Stimulated activated CD4-positive, alpha-beta T cell treated with anti-CD3 and anti-CD28 coated beads, Interleukin-1b, Interleukin-23, amount 100 ng/mL, for 1 hour (primary cell): ENCODE measurements around the gene SASH1.

Source experiments
- DNase-seq, 2 donors: peaks; one replicate each; pipeline ENCODE4 v3.0.0-alpha.2; 2020; ENCODE audit warnings: low read depth in 2 of 2

The SASH1 gene

DNA sequence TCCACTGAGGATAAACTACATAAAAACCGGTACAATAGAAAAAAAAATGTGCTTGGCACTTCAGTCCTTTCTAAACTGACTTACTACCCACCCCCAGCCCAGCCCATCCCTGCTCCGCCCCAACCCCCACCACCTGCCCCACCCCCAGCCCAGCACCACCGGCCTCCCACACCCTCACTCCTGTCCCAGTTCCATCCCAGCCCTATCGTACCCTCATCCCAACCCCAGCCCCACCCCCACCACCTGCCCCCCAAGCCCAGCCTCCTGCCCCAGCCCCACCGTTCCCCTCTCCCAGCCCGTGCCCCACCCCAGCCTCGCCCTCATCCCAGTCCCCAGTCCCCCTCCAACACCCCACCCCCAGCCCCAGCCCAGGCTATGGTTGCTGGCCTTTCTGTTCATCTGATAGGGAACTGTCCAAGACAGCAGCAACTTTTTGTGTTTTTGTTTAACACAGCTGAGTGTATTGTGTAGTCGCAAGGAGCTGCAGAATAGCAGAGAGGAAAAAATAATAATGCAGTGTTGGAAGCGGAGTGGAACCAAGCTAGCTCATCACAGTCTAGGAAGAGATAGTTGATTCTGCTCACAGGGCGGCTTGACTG lies 61.9 kb downstream of the SASH1 start:
- DNase-seq = no peak

GRCh38 chr6:148405894-148406293 lies 63.3 kb downstream of the SASH1 start:
- DNase-seq = no peak

GRCh38 chr6:148406579-148407371 lies 64.1 kb downstream of the SASH1 start:
- DNase-seq = no peak

GRCh38 chr6:148407372-148407771 lies 64.7 kb downstream of the SASH1 start:
- no peak for DNase-seq

DNA sequence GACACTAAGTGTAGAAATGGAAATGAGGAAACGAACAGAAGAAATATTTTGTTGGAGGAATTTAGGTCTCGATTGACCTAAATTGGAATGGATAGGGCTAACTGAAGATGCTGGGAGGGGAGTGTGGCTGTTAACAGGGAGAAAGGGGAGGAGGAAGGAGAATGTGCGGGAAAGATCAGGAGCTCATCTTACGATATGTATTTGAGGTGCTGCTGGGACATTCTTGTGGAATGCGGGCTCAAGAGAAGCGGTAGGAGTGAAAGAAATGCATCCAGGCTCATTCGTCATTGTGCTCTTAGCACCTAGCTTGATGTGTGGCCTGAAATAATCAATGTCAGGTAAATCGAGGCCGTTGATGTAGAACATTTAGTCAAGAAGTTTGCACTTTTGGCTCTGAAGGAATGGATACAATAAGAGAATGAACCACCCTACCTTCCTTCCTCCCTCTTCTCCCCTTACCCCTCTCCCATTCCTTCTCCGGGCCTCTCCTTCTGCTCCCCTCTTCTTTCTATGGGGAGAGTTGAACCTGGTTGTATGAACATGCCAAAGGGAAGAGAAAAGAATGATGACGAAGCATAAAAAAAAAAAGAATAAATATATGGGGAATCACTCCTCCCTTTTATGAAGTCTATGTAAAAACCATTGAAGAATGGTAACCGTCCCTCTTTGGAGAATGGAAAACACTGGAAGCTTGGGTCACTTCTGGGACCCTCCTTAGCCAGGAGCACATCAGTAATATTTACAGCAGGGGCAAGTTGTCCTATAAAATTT lies 70.9 kb downstream of the SASH1 start:
- no peak for DNase-seq

GRCh38 chr6:148414092-148414489 lies 71.5 kb downstream of the SASH1 start:
- DNase-seq = no peak

- no peak for DNase-seq
These were observed 72.2 kb downstream of the SASH1 start for GRCh38 chr6:148414836-148415235.

GRCh38 chr6:148415511-148416260 lies 73.0 kb downstream of the SASH1 start:
- no peak for DNase-seq

- DNase-seq = no peak
These were observed 73.8 kb downstream of the SASH1 start for GRCh38 chr6:148416330-148416965.

DNA sequence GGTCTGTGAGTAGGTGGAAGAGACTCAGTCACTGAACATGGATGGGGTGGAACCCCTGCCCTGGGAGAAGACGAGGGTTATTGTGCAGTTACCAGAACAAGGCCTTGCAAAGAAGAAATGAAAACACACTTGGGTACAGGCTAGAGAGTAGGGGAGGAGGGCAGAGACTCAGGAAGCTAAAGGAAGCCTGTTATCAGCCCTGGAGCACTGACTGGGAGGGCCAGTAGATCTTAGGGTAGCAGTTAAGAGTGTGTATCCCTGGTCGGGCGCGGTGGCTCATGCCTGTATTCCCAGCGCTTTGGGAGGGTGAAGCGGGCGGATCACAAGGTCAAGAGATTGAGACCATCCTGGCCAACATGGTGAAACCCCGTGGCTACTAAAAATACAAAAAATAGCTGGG lies 74.4 kb downstream of the SASH1 start:
- DNase-seq = no peak

- DNase-seq = no peak
These were observed 76.8 kb downstream of the SASH1 start for GRCh38 chr6:148419430-148419829.

- DNase-seq = no peak
These were observed 79.4 kb downstream of the SASH1 start for GRCh38 chr6:148422085-148422484.

DNA sequence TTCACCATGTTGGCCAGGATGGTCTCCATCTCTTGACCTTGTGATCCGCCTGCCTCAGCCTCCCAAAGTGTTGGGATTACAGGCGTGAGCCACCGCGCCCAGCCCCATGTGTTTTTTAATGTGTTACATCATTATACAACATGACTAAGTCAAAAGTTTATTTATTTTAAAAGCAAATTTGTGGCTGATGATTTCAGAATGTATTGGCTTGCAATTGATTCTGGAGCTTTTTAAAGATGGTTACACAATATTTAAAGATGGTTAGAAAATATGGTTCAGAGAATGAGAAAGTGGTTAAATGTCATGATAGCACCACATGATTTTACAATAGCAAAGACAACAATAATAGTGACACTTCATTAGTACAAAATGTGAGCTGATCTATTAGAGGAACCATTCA lies 80.5 kb downstream of the SASH1 start:
- no peak for DNase-seq

DNA sequence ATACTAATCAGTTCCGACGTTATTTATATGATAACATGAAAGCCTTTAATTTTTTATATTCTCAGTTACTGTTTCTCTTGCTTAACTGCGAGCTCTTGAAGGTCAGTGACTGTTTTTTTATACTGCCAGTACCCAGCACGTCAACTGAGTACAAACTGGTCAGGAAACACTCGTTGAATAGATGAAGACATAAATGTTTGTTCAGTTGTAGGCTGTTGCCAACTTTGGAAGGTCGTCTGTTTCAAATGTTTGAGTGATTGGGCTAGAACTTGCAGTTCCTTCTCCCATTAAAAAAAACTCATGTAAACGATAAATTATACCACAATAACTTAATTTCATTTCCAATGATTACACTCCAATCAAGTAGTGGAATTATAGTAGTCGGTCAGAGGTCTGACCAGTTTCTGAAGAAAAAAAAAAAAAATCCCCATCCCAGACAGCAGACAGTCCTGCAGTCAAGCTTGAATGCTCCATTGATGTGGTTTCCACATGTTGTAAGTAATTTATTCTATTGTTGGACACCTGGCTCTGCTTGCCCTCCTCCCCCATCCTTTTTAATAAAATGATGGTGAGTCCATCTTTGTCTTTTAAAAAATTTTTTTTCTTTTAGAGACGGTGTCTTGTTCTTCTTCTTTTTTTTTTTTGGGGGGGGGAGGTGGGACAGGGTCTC lies 81.1 kb downstream of the SASH1 start:
- no peak for DNase-seq

DNA sequence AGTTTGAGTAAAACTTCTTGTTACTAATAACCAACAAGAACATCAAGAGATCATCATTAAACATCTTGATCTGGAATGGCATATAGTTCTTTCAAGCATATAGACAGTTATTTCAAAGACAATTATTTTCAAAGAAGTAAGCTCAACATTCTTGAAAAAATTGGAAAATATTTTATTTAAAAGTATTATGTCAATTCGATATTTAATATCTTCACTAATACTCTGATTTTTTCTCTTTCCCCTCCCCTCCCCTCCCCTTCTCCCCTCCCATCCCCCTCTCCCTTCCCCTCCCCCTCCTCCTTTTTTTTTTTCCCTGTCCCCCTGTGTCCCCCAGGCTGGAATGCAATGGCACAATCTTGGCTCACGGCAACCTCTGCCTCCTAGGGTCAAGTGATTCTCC lies 82.8 kb downstream of the SASH1 start:
- DNase-seq = no peak

GRCh38 chr6:148426317-148426977 lies 83.8 kb downstream of the SASH1 start:
- DNase-seq = no peak

- no peak for DNase-seq
These were observed 84.7 kb downstream of the SASH1 start for GRCh38 chr6:148427333-148427732.

GRCh38 chr6:148429423-148429822 lies 86.8 kb downstream of the SASH1 start:
- no peak for DNase-seq

DNA sequence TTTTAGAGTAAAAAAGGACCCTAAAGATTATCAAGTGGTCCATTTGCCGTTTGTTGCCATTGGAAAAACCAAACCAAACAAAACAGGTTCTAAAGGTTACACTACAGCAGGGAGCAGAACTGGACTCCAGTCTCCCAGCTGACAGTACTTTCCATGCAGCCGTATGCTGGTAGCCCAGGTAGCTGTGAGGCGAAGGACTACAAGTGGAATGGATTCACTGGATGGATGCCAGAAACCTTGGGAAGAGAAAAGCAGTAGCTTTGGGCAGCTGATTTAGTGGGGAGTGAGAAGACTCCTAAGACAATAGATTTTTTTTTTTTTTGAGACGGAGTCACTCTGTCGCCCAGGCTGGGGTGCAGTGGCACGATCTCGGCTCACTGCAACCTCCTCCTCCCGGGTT lies 88.3 kb downstream of the SASH1 start:
- DNase-seq = no peak

GRCh38 chr6:148431413-148431812 lies 88.8 kb downstream of the SASH1 start:
- DNase-seq = no peak

GRCh38 chr6:148431840-148432239 lies 89.2 kb downstream of the SASH1 start:
- DNase-seq = no peak
